CD4-positive, CD25-positive, alpha-beta regulatory T cell (primary cell): ENCODE results near the gene CDCA3. TPM values are rescaled to one million over a fixed set of nuclear protein-coding genes. Genes with fewer than 3 reads are reported as not detected.

ENCODE experiments used
- ATAC-seq, 2 donors: fragments of 150-1000 bp; cut with Tn5 transposase; one replicate each; pipeline ENCODE4 v1.10.0; 2021; ENCODE audit warnings: low read depth in 2 of 2, moderate number of reproducible peaks in 2 of 2, moderate library complexity in 1 of 2
- DNase-seq, 3 donors: peaks; one replicate each; pipeline versions ENCODE4 v3.0.0 to v3.0.0-alpha.2; 2012 to 2022; ENCODE audit warnings: mixed read lengths in 1 of 3
- H3K27ac ChIP-seq: one replicate; pipeline ENCODE4 v1.7.0; 2013; ENCODE audit warnings: mild to moderate bottlenecking, low read length; ENCODE audit not compliant: insufficient read depth, poor library complexity, severe bottlenecking
- H3K27me3 ChIP-seq: one replicate; pipeline ENCODE4 v1.7.0; 2013; ENCODE audit warnings: low read length; ENCODE audit not compliant: control insufficient read depth, insufficient read depth
- H3K36me3 ChIP-seq: one replicate; pipeline ENCODE4 v1.7.0; 2013; ENCODE audit warnings: mild to moderate bottlenecking, low read length, moderate library complexity; ENCODE audit not compliant: control insufficient read depth, insufficient read depth
- H3K4me1 ChIP-seq: 2 replicates; pipeline ENCODE4 v1.7.0; 2013; ENCODE audit warnings: mild to moderate bottlenecking, low read length; ENCODE audit not compliant: insufficient read depth, control insufficient read depth, poor library complexity, severe bottlenecking
- H3K4me3 ChIP-seq: one replicate; pipeline ENCODE4 v1.7.0; 2013; ENCODE audit warnings: low read depth, mild to moderate bottlenecking, low read length, moderate library complexity
- H3K9me3 ChIP-seq, 2 experiments: 1 replicate in 1 of 2; 2 replicates in 1 of 2; pipeline ENCODE4 v1.7.0; 2013; ENCODE audit warnings: low read length in 2 of 2, mild to moderate bottlenecking in 1 of 2, moderate library complexity in 1 of 2; ENCODE audit not compliant: control insufficient read depth in 2 of 2
- H3K27ac Mint-ChIP-seq, 3 donors: one replicate each; pipeline ENCODE4 v1.8.0; 2020 to 2022; ENCODE audit warnings: mild to moderate bottlenecking in 3 of 3, mixed read lengths in 3 of 3, moderate library complexity in 2 of 3
- H3K27me3 Mint-ChIP-seq: one replicate; pipeline ENCODE4 v1.8.0; 2022; ENCODE audit warnings: mild to moderate bottlenecking, mixed read lengths
- H3K36me3 Mint-ChIP-seq: one replicate; pipeline ENCODE4 v1.8.0; 2020; ENCODE audit warnings: mixed read lengths
- H3K4me1 Mint-ChIP-seq, 4 donors: one replicate each; pipeline ENCODE4 v1.8.0; 2020 to 2022; ENCODE audit warnings: mixed read lengths in 4 of 4, mild to moderate bottlenecking in 1 of 4
- H3K4me3 Mint-ChIP-seq, 4 donors: one replicate each; pipeline ENCODE4 v1.8.0; 2020 to 2022; ENCODE audit warnings: mild to moderate bottlenecking in 4 of 4, mixed read lengths in 4 of 4, moderate library complexity in 3 of 4
- H3K9me3 Mint-ChIP-seq, 7 donors: one replicate each; pipeline ENCODE4 v1.8.0; 2020 to 2022; ENCODE audit warnings: mixed read lengths in 7 of 7, mild to moderate bottlenecking in 3 of 7, moderate library complexity in 2 of 7
- polyA plus RNA-seq, 4 donors: library from polyadenylated mRNA; unstranded; fragments of 300-500 nt; fragmentation: Illumina TruSeq; gene quantifications; one replicate each; pipeline ENCODE4 v1.2.3, GENCODE V29; 2021
- total RNA-seq: library from RNA; stranded (reverse); gene quantifications from one replicate; pipeline ENCODE4 v1.2.3, GENCODE V29; 2022

Gene CDCA3
- total and polyA plus RNA-seq, 5 donors from 2014 or later, result 1.7 to 4.0 (median 1.9) TPM

DNA sequence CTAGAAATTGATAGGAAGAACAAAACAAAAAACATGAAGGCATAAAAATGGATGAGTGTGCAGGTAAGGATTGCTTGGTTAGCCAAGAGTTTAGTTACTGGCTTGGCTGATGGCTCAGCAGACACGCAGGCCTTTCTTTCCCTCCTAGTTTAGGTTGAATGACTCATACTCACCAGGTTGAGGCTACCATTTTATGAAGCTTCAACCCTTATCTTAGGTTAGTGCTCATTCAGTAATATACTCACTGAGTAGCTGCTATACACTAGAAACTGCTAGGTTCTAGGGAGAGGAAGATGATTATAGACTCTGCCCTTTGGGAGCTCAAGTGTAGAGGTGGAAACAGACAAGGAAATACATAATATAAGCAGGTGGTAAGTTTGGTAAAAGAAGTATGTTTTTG, 16.8 kb downstream of the CDCA3 start:
- H3K4me1 Mint-ChIP-seq, result peaks cover 0 to 10% (median 2%) of the 10 kb centered on the region in 4 donors
- Histone ChIP-seq H3K36me3 (no peaks in the 10 kb centered on the region), H3K27me3 (peaks cover 7% of the 10 kb centered on the region), H3K4me3 (no peak overlapping the region), H3K4me1 (peaks cover 8% of the 10 kb centered on the region), H3K27ac (no peak overlapping the region), H3K9me3 (no peaks in the 10 kb centered on the region)
- H3K9me3 Mint-ChIP-seq, result no peaks in the 10 kb centered on the region
- no peaks in the 10 kb centered on the region for H3K36me3 Mint-ChIP-seq
- DNase-seq (no peak), ATAC-seq (no peak)
- H3K27me3 Mint-ChIP-seq, result peaks cover 35% of the 10 kb centered on the region
- H3K4me3 Mint-ChIP-seq, result no peak overlapping the region
- no peak overlapping the region for H3K27ac Mint-ChIP-seq

DNA sequence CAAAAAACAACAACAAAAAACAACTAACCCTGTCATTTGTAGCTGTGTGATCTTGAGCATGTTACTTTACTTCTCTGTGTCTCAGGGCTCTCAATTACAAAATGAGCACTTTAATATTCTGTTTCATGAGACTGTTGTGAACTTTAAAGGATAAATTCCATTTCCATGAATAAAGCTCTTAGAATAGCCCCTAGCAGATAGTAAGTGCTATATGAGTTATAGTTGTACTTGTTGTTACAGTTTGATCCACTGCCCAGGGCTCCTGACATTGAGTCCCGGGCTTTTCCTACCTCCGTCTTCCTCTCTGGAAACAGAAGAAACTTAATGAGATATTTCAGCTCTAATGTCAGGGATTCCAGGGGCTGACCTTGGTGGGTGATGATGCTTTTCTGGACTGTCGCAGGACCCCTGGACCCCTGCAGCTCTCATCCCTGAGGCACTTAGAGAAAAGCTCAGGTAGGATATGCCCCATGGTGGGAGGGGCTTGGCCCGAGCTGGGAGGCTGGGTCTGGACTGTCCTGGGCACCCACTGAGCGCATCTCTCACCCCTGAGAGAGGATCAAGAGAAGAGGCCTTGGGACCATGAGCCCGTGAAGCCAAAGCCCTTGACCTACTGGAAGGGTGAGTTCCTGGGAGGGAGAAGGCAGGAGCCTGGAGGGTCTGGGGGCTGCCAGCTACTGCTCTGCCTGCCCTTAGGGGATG, 17.7 kb downstream of the CDCA3 start:
- no peaks in the 10 kb centered on the region for H3K36me3 Mint-ChIP-seq
- H3K27ac Mint-ChIP-seq, result peak overlapping the region in 1 of 3 donors; percentile 62
- H3K27me3 ChIP-seq, result peaks cover 7% of the 10 kb centered on the region
- no peaks in the 10 kb centered on the region for H3K9me3 ChIP-seq
- H3K9me3 Mint-ChIP-seq, result no peaks in the 10 kb centered on the region
- no peak for ATAC-seq
- no peaks in the 10 kb centered on the region for H3K36me3 ChIP-seq
- no peak overlapping the region for H3K27ac ChIP-seq
- H3K4me3 Mint-ChIP-seq, result peak overlapping the region in 1 of 4 donors; percentile 11
- no peak for DNase-seq
- no peak overlapping the region for H3K4me3 ChIP-seq
- peaks cover 16% of the 10 kb centered on the region for H3K4me1 ChIP-seq
- H3K4me1 Mint-ChIP-seq, result peaks cover 0 to 16% (median 2%) of the 10 kb centered on the region in 4 donors
- H3K27me3 Mint-ChIP-seq, result peaks cover 40% of the 10 kb centered on the region

DNA sequence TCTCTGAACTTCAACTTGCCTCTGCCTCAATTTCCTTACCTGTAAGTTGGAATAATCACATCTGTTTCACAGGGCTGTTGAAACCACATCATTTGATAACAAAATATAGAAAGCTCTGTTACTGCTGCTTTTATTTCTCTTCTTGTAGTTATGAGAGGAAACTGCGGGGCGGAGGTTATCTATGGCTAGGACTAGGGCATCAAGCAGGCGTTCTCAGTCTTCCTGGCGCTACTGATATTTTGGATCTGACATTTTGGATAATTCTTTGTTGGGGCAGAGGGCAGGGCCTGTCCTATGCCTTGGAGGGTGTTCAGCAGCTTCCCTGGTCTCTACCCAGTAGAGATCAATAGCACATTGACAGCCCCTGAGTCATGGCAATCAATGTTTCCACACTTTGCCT, 19.0 kb downstream of the CDCA3 start:
- H3K4me1 Mint-ChIP-seq, result peaks cover 0 to 23% (median 5%) of the 10 kb centered on the region in 4 donors
- Histone ChIP-seq H3K9me3 (no peaks in the 10 kb centered on the region), H3K27ac (no peak overlapping the region), H3K36me3 (no peaks in the 10 kb centered on the region), H3K4me3 (no peak overlapping the region), H3K27me3 (peaks cover 7% of the 10 kb centered on the region), H3K4me1 (peaks cover 25% of the 10 kb centered on the region)
- ATAC-seq (no peak), DNase-seq (no peak)
- peaks cover 51% of the 10 kb centered on the region for H3K27me3 Mint-ChIP-seq
- H3K36me3 Mint-ChIP-seq, result no peaks in the 10 kb centered on the region
- H3K9me3 Mint-ChIP-seq, result no peaks in the 10 kb centered on the region
- no peak overlapping the region for H3K27ac Mint-ChIP-seq
- H3K4me3 Mint-ChIP-seq, result peak overlapping the region in 1 of 4 donors; percentile 74

DNA sequence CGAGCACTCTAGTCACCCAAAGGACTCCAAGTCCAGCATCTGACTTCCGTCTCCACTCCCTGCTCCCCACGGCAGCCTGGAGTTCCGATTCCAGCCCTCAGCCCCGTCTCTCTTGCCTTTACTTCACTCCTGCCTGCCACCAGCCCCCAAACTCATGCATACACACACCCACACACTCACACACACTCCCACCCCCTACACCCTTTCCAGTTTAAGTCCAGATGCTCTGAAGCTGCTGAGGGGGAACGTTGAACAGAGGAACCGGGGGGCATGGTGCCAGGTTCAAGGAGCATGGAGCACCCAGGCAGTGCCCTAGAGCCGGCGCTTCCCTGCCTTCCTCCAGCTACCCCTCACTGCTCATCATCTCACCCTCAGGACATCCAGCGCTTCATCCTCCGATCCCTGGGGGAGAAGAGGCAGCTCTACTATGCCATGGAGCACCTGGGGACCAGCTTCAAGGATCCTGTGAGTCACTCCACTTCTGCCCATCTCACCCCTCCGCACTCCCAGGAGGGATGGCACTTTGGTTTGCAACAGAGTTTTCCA, 19.6 kb downstream of the CDCA3 start:
- Mint-ChIP-seq H3K27ac (no peak overlapping the region), H3K36me3 (no peaks in the 10 kb centered on the region), H3K4me1 (peaks cover 0 to 23% (median 5%) of the 10 kb centered on the region in 4 donors), H3K27me3 (peaks cover 57% of the 10 kb centered on the region), H3K9me3 (peaks cover 0 to under 1% (median 0%) of the 10 kb centered on the region in 7 donors), H3K4me3 (peak overlapping the region in 1 of 4 donors; percentile 74)
- Histone ChIP-seq H3K27ac (no peak overlapping the region), H3K4me1 (peaks cover 25% of the 10 kb centered on the region), H3K4me3 (no peak overlapping the region), H3K9me3 (no peaks in the 10 kb centered on the region), H3K27me3 (peaks cover 7% of the 10 kb centered on the region), H3K36me3 (no peaks in the 10 kb centered on the region)
- ATAC-seq (no peak), DNase-seq (no peak)

DNA sequence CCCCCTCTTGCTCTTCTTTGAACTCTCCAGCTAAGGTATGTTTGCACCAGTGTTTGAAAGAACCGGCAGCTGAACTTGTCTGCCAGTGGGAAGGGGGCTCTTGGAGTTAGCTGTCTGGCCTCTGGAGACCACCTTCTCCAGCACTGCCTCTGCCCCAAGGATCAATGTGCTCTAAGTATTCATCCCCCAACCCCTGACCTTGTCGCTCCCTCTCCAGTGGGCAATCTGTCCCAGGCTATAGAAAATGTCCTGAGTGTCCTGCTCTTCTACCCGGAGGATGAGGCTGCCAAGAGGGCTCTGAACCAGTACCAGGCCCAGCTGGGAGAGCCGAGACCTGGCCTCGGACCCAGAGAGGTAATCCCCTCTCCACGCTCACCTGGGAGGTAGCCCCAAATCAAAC, 20.1 kb downstream of the CDCA3 start:
- Histone ChIP-seq H3K9me3 (no peaks in the 10 kb centered on the region), H3K4me1 (peaks cover 25% of the 10 kb centered on the region), H3K27ac (no peak overlapping the region), H3K36me3 (no peaks in the 10 kb centered on the region), H3K27me3 (peaks cover 12% of the 10 kb centered on the region), H3K4me3 (no peak overlapping the region)
- no peak for ATAC-seq
- H3K27me3 Mint-ChIP-seq, result peaks cover 63% of the 10 kb centered on the region
- peaks cover 0 to 23% (median 7%) of the 10 kb centered on the region in 4 donors for H3K4me1 Mint-ChIP-seq
- no peak for DNase-seq
- H3K9me3 Mint-ChIP-seq, result peaks cover 0 to 3% (median 0%) of the 10 kb centered on the region in 7 donors
- peak overlapping the region in 1 of 3 donors; percentile 8 for H3K27ac Mint-ChIP-seq
- H3K36me3 Mint-ChIP-seq, result no peaks in the 10 kb centered on the region
- H3K4me3 Mint-ChIP-seq, result peak overlapping the region in 3 of 4 donors; percentile 29 to 84 (median 79)

DNA sequence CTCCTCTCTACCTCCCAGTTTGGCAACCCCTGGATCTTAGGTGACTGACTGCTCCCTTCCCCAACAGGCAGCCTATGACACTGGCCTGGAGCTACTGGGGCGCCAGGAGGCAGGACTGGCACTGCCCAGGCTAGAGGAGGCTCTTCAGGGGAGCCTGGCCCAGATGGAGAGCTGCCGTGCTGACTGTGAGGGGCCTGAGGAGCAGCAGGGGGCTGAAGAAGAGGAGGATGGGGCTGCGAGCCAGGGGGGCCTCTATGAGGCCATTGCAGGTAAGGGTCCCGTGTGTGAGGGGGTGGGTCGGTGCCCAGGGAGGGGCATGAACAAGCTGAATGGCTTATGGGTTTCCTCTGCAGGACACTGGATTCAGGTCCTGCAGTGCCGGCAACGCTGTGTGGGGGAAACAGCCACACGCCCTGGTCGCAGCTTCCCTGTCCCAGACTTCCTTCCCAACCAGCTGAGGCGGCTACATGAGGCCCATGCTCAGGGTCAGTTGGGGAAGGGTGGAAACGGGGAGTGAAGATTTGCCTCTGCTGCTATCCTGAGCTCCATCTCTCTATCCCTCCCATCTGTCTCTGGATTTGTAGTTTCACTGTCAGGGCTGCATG, 20.7 kb downstream of the CDCA3 start:
- H3K4me3 Mint-ChIP-seq, result peak overlapping the region; percentile 79 to 93 (median 86)
- no peaks in the 10 kb centered on the region for H3K36me3 ChIP-seq
- peaks cover 0 to 3% (median 0%) of the 10 kb centered on the region in 7 donors for H3K9me3 Mint-ChIP-seq
- H3K4me1 ChIP-seq, result peaks cover 22% of the 10 kb centered on the region
- peak overlapping the region in 2 of 3 donors; percentile 38 to 42 for H3K27ac Mint-ChIP-seq
- no peak for DNase-seq
- H3K36me3 Mint-ChIP-seq, result no peaks in the 10 kb centered on the region
- peaks cover 15% of the 10 kb centered on the region for H3K27me3 ChIP-seq
- H3K27me3 Mint-ChIP-seq, result peaks cover 63% of the 10 kb centered on the region
- H3K9me3 ChIP-seq, result no peaks in the 10 kb centered on the region
- no peak for ATAC-seq
- H3K4me1 Mint-ChIP-seq, result peaks cover 0 to 24% (median 10%) of the 10 kb centered on the region in 4 donors
- no peak overlapping the region for H3K27ac ChIP-seq
- H3K4me3 ChIP-seq, result no peak overlapping the region

DNA sequence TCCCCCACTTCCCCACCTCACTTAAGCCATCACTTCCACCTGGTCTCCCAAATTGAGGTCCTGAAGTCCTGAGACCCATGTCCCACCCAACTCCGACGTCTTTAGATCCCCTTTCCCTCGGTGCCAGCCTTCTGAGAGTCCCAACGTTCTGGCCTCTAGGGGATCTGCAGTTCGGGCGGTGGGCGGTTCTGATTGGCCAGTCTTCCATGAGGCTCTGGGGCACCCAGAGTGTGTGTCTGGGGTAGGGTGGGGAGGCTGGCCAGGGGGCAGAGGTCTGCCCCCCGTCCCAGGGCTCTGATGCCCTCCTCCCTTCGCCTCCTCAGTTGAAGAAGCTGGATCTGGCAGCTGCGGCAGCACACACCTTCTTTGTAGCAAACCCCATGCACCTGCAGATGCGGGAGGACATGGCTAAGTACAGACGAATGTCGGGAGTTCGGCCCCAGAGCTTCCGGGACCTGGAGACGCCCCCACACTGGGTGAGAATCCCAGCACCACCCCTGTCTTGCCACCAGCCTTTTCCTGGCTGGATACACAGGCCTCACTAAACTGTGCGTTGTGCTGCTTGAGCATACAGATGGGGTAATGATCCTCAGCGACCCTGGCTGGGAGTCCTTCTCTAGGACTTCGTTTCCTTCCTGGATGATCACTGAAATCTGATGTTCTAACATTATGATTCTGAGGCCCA, 21.4 kb downstream of the CDCA3 start:
- DNase-seq (no peak), ATAC-seq (no peak)
- Histone ChIP-seq H3K4me1 (peaks cover 22% of the 10 kb centered on the region), H3K4me3 (no peak overlapping the region), H3K27ac (no peak overlapping the region), H3K36me3 (no peaks in the 10 kb centered on the region), H3K9me3 (no peaks in the 10 kb centered on the region), H3K27me3 (peaks cover 15% of the 10 kb centered on the region)
- Mint-ChIP-seq H3K4me3 (peak overlapping the region; percentile 80 to 93 (median 90)), H3K27me3 (peaks cover 67% of the 10 kb centered on the region), H3K36me3 (no peaks in the 10 kb centered on the region), H3K4me1 (peaks cover 0 to 31% (median 10%) of the 10 kb centered on the region in 4 donors), H3K9me3 (peaks cover 0 to 3% (median 0%) of the 10 kb centered on the region in 7 donors), H3K27ac (peak overlapping the region in 2 of 3 donors; percentile 73 to 78)
